ENCODE data around the gene FBXO36. TPM values are rescaled to one million over a fixed set of nuclear protein-coding genes. Genes with fewer than 3 reads are reported as not detected.

Gene FBXO36
- polyA plus RNA-seq, 1 donor (not counting 4 experiments of a cell fraction or from before 2014, with no cell fraction given): 1.7 TPM

GRCh38 chr2:229901819-229902218 lies 20.5 kb upstream of the FBXO36 start:
- Histone ChIP-seq H3K27ac (ENCODE audit: control insufficient read depth, insufficient read depth, low read length) (no peak overlapping the region), H3K79me2 (ENCODE audit: control insufficient read depth, insufficient read depth, low read length) (peaks cover 93% of the 10 kb centered on the region), H4K20me1 (ENCODE audit: control insufficient read depth, extremely low read depth, insufficient read depth, low read length) (peaks cover 12% of the 10 kb centered on the region), H3K9ac (ENCODE audit: control insufficient read depth, extremely low read depth, insufficient read depth, low read length) (no peak overlapping the region), H2AFZ (ENCODE audit: control insufficient read depth, low read length) (no peak overlapping the region), H3K9me1 (ENCODE audit: control insufficient read depth, extremely low read depth, insufficient read depth, low read length) (no peaks in the 10 kb centered on the region), H3K4me2 (ENCODE audit: control insufficient read depth, extremely low read depth, insufficient read depth, low read depth, low read length) (peak overlapping the region; percentile 67), H3K36me3 (ENCODE audit: control insufficient read depth in 2 of 2, extremely low read depth in 1 of 2, insufficient read depth in 2 of 2, low read length in 2 of 2) (peaks cover 5 to 6% of the 10 kb centered on the region in 2 experiments), H3K27me3 (ENCODE audit: control insufficient read depth, extremely low read depth, insufficient read depth, low read length) (no peaks in the 10 kb centered on the region), H3K4me3 (ENCODE audit: control insufficient read depth in 2 of 3, extremely low read depth in 1 of 3, insufficient read depth in 2 of 3, low read depth in 1 of 3, low read length in 3 of 3) (peak overlapping the region in 1 of 3 experiments; percentile 47), H3K4me1 (ENCODE audit: control insufficient read depth, extremely low read depth, insufficient read depth, low read length) (peaks cover 9% of the 10 kb centered on the region), H3K9me3 (ENCODE audit: control insufficient read depth, low read depth, low read length) (no peaks in the 10 kb centered on the region)
- DNase-seq (ENCODE audit: low read depth, low spot score) (no peak), FAIRE-seq (peak; percentile 76)
- dilution Hi-C loops (cut with MboI; ENCODE audit: extremely low pct_ligation_motif_present, low sequenced_read_pairs): no loop called here
- TF ChIP-seq CTCF (optimal IDR thresholded peaks at IDR 0.05 in 1 of 3, IDR thresholded peaks at IDR 0.05 in 1 of 3, conservative IDR thresholded peaks at IDR 0.05 in 1 of 3; ENCODE audit: extremely low read depth in 1 of 3, insufficient read depth in 2 of 3, low read length in 3 of 3): no peak
- no peak for TF ChIP-seq EZH2 (IDR thresholded peaks at IDR 0.05; ENCODE audit: low read length)

- no peak overlapping the region for H3K9ac ChIP-seq (ENCODE audit: control insufficient read depth, extremely low read depth, insufficient read depth, low read length)
- dilution Hi-C loops (cut with MboI; ENCODE audit: extremely low pct_ligation_motif_present, low sequenced_read_pairs): no loop called here
- H3K4me1 ChIP-seq (ENCODE audit: control insufficient read depth, extremely low read depth, insufficient read depth, low read length): peaks cover 9% of the 10 kb centered on the region
- no peak overlapping the region for H3K27ac ChIP-seq (ENCODE audit: control insufficient read depth, insufficient read depth, low read length)
- DNase-seq (ENCODE audit: low read depth, low spot score) (no peak), FAIRE-seq (no peak)
- peaks cover 92% of the 10 kb centered on the region for H3K79me2 ChIP-seq (ENCODE audit: control insufficient read depth, insufficient read depth, low read length)
- H2AFZ ChIP-seq (ENCODE audit: control insufficient read depth, low read length): no peak overlapping the region
- no peaks in the 10 kb centered on the region for H3K9me3 ChIP-seq (ENCODE audit: control insufficient read depth, low read depth, low read length)
- H3K4me3 ChIP-seq (ENCODE audit: control insufficient read depth in 2 of 3, extremely low read depth in 1 of 3, insufficient read depth in 2 of 3, low read depth in 1 of 3, low read length in 3 of 3): no peak overlapping the region
- no peak for TF ChIP-seq CTCF (optimal IDR thresholded peaks at IDR 0.05 in 1 of 3, IDR thresholded peaks at IDR 0.05 in 1 of 3, conservative IDR thresholded peaks at IDR 0.05 in 1 of 3; ENCODE audit: extremely low read depth in 1 of 3, insufficient read depth in 2 of 3, low read length in 3 of 3)
- TF ChIP-seq EZH2 (IDR thresholded peaks at IDR 0.05; ENCODE audit: low read length): no peak
- H3K4me2 ChIP-seq (ENCODE audit: control insufficient read depth, extremely low read depth, insufficient read depth, low read depth, low read length): no peak overlapping the region
- H4K20me1 ChIP-seq (ENCODE audit: control insufficient read depth, extremely low read depth, insufficient read depth, low read length): peaks cover 10% of the 10 kb centered on the region
- no peaks in the 10 kb centered on the region for H3K27me3 ChIP-seq (ENCODE audit: control insufficient read depth, extremely low read depth, insufficient read depth, low read length)
- peaks cover 6 to 7% of the 10 kb centered on the region in 2 experiments for H3K36me3 ChIP-seq (ENCODE audit: control insufficient read depth in 2 of 2, extremely low read depth in 1 of 2, insufficient read depth in 2 of 2, low read length in 2 of 2)
- no peaks in the 10 kb centered on the region for H3K9me1 ChIP-seq (ENCODE audit: control insufficient read depth, extremely low read depth, insufficient read depth, low read length)
These were observed 19.3 kb upstream of the FBXO36 start for GRCh38 chr2:229903037-229903436.

All from keratinocyte (primary cell).